ENCODE data around the gene RASAL1.

GRCh38 chr12:113155060-113155459 is 19.5 kb upstream of the RASAL1 start:
- TF ChIP-seq EZH2phosphoT487 (IDR thresholded peaks at IDR 0.05; ENCODE audit: low read depth) (no peak), CTCF (IDR thresholded peaks at IDR 0.05; ENCODE audit: low read depth, low read length) (no peak)
